Measurements from ENCODE around the gene GPR153.
"Not testable (repeated sequence)": the region's sequence is repeated elsewhere in the genome, so short reads cannot be mapped to it uniquely, and the experiment has no call there.

Gene GPR153

DNA sequence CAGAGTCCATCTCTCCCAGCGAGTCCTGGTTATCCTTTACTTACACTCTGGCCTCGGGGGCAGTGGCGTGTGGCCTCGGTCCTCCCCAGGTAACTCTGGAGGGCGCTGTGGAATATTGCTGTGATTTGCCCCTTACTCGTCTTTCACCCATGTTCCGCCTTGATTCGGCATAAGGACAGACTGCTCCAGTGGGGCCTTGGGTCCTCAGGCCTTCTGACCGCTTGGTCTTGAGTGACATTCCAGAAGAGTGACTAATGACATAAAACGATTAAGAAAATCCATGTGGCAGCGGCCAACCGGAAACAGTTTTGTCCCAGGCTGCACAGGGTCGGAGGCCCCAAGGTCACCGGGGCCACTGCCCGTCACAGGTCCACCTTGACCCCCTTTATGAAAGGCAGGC is 36.2 kb downstream of the GPR153 start:
- DNase-seq (ENCODE audit: low spot score) = no peak

DNA sequence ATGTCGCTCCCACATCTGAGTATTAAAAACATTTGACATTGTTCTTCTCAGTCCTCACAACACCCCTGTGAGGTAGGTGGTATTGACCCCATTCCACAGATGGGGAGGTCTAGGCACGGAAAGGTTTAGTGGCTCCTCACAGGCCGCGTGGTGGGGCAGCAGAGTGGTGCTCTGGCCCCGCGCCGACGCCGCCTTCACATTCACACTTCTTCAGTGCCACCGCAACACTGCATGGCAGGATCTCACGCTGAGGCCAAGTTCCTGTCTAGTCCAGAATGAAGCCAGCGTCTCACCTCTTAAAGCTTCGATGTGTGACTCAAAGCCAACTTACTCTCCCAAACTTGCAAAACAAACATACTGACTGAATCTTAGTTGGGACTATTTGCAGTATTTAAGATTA is 37.3 kb downstream of the GPR153 start:
- no peak for DNase-seq (ENCODE audit: low spot score)

DNA sequence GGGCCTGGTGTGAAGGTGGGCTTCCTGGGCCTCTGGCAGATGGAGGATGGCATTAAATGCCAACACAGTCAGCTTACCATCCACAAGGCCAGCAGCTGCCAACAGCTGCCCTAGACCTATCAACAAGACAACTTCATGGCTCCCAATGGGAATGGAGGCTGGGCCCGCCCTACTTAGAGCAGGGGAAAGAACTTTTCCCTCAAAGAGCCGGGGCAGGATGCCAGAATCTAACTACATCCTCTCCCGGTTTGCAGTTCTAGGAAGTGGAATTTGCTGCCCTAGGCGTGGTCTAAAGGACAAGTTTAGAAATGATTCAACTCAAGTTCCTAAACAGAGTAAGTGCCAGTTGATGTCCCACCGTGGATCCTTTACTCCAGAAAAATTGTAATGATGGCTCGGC is 38.3 kb downstream of the GPR153 start:
- DNase-seq (ENCODE audit: low spot score) = no peak

DNA sequence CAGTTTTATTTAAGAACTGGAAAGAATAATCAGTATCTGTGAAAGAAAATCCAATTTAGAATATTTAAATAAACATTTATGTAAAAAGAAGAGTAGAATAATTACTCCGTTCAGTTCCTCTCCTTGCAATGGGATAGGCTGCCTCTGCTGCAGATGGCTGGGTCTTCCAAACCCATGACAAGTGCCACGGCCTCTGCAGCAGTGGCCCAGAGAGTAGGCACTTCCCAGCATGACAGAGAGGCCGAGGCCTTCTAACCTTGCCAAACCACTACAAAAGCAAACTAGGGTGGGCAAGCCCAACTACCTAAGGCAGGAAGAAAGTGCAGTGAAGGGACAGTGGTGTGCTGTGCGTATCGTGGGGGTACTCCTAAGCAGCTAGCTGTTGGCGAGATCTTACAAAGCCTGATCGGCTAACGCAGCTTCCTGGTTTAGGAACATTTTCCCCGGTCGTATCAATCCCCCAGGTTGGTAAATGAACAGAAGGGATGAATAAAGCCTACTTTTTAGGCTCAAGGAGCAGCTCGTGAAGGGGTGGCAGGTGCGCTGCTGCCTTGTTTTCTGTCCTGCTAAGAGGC is 39.6 kb downstream of the GPR153 start:
- DNase-seq (ENCODE audit: low spot score) = no peak

DNA sequence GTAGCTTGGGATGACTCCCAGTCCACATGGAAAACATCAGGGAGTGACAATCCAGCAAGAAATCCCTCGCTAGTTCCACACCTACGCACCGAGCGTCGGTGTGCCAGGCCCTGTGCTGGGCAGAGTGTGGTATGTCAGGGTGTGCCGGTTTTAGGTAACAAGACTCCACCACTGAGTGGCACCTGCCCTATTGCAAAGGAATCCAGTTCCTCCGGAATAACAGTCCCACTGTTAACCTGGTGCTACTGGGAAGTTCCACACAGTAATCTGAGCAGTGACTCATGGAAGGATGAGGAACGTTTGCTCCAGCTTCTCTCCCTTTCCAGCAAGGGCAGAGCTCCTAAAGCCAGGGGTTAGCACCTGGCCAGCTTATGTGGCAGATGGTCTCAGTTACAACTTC is 40.7 kb downstream of the GPR153 start:
- no peak for DNase-seq (ENCODE audit: low spot score)

- DNase-seq (ENCODE audit: low spot score) = not testable (repeated sequence)
These were observed 41.3 kb downstream of the GPR153 start for GRCh38 chr1:6219641-6220040.

GRCh38 chr1:6218375-6219164 is 42.3 kb downstream of the GPR153 start:
- no peak for DNase-seq (ENCODE audit: low spot score)

DNA sequence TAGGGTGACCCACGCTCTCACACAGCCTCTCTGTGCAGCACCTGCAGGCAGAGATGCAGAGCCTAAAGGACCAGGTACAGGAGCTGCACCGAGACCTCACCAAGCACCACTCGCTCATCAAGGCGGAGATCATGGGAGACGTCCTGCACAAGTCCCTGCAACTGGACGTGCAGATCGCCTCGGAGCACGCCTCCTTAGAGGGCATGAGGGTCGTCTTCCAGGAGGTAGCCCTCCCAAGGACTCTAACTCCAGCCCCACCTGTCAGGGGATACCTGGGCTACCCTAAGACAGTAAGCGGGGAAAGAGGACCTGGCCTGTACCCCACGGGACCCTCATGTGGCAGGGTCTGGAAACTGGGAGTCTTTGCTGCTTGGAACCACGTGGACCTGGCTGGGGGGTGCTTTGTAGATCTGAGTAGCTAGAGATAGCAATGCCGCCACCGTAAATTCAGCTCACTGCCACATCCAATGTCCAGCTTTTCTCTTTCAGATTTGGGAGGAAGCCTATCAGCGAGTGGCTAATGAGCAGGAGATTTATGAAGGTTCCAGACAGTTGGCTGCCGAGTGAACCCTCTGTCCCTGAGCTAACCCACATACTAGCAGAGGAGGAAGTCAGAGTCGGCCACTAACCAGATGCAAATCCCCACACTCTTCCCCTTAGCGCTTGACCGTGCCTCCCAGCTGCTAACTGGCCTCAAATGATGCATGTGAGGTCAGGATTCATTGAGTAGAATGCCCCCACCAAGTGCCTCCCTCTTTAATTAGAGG is 48.5 kb downstream of the GPR153 start:
- no peak for DNase-seq (ENCODE audit: low spot score)

DNA sequence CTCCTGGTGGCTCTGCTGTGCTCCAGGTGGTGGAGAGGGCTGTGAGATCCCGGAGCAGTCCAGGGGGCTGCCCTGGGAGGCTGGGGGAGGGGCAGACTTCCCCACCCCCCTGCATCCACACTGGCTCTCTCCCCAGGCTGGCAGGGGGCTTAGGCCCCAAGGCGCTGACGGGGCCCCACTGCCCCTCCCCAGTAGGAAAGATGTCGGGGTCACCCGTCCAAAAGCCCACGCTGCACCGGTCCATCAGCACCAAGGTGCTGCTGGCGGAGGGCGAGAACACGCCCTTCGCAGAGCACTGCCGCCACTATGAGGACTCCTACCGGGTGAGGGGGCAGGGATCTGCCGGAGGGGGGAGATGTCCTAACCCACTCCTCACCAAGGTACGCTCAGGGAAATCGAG is 49.2 kb downstream of the GPR153 start:
- DNase-seq (ENCODE audit: low spot score) = no peak

- no peak for DNase-seq (ENCODE audit: low spot score)
These were observed 50.1 kb downstream of the GPR153 start for GRCh38 chr1:6210591-6211355.

DNA sequence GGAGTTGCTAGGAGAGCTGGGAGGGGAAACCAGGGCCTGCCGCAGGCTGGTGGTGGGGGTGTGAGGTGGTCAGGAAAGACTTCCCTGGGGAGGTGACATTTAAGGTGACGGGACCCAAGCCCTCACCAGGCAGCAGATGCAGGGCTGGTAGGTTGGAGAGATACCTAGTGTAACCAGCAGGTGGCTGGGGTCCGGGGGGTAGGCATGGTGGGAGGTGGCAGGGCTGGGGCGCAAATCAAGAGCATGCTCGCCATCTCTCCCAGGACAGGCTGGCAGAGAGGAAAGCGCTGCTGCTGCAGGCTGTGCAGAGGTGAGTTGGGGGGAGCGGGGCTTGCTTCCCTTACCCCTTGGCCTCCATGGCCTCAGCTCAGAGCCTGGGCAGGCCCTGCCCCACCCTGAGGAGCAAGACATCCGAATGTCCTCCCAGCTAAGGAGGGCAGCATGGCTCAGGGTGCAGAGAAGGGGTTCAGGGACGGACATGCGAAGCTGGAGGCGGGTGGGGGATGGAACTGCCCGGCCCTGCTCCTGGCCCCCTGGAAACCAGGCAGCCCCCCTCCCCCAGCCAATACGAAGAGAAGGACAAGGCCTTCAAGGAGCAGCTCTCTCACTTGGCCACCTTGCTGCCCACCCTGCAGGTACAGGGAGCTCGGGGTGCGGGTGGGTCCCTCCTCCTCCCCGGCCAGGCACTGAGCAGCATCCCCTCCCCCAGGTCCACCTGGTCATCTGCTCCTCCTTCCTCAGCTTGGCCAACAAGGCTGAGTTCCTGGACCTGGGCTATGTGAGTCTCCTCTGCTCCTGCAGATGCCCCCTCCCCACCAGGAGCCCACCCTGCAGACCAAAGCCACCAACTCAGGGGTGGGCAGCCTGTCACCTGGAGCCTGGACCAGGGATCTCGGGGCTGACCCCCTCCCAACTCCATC is 51.0 kb downstream of the GPR153 start:
- DNase-seq (ENCODE audit: low spot score) = no peak

- peak; percentile 85 for DNase-seq (ENCODE audit: low spot score)
These were observed 51.9 kb downstream of the GPR153 start for GRCh38 chr1:6208723-6209660.

- no peak for DNase-seq (ENCODE audit: low spot score)
These were observed 53.0 kb downstream of the GPR153 start for GRCh38 chr1:6207921-6208320.

- no peak for DNase-seq (ENCODE audit: low spot score)
These were observed 53.6 kb downstream of the GPR153 start for GRCh38 chr1:6207075-6207885.

DNA sequence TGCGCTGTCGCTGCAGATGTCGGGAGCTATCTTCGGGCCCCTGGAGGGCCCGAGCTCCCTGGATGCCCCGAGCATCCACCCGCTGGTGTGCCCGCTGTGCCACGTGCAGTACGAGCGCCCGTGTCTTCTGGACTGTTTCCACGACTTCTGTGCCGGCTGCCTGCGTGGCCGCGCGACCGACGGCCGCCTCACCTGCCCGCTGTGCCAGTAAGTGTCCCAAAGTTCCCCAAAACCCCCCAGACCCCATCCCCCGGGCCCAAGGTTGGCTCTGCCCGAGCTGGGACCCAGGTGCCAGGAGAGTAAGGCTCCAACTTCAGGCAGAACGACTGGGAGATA is 54.4 kb downstream of the GPR153 start:
- DNase-seq (ENCODE audit: low spot score) = no peak

DNA sequence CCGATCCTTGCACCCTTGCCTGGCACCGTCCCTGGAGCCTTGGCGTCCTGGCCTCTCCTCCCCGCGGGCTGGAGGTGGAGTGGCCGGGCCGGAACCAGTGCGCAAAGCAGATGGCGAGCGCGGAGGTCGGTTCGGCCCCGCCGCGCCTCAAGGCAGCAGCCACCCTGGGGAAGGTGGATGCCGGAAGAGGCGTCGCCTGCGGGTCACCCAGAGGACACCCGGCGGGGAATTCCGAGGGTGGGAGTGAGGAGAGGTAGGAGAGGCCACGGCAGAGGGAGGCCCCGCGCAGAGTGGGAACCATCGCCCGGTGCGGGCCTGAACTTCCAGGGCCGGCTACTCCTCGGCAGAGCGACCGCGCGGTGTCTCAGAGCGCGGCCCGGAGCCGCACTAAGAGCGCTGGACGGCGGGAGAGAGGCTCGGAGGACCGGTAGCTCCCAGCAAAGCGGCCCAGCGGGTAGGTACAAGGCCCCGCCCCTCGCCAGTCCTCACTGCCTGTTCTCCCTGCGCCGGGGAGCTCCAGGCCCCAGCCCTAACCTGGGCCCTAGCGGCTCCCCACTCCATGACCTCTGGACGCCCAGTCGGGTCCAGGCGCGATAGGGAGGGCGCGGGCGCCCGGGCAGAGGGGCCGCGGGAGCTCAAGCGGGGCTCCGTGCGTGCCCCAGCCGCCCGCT is 54.9 kb downstream of the GPR153 start, which contains the start of gene RNF207:
Gene RNF207, plus strand, starts transcription at position 271 of the 671 bp plus-strand sequence. CDS start 417 bp downstream, outside the sequence.
- DNase-seq (ENCODE audit: low spot score) = peak; percentile 75

DNA sequence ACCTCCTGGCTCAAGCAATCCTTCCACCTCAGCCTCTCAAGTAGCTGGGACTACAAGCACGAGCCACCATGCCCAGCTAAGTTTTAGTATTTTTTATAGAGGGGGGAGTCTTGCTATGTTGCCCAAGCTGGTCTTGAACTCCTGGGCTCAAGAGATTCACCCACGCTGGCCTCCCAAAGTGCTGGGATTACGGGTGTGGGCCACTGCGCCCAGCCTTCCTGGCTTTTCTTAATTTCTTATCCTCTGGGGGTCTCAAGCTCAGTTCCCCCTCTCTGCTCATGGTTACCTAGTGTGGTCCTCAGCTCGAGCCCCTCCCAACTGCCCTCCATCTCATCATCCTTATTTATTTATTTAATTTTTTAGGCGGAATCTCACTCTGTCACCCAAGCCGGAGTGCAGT is 58.6 kb downstream of the GPR153 start:
- DNase-seq (ENCODE audit: low spot score) = no peak

DNA sequence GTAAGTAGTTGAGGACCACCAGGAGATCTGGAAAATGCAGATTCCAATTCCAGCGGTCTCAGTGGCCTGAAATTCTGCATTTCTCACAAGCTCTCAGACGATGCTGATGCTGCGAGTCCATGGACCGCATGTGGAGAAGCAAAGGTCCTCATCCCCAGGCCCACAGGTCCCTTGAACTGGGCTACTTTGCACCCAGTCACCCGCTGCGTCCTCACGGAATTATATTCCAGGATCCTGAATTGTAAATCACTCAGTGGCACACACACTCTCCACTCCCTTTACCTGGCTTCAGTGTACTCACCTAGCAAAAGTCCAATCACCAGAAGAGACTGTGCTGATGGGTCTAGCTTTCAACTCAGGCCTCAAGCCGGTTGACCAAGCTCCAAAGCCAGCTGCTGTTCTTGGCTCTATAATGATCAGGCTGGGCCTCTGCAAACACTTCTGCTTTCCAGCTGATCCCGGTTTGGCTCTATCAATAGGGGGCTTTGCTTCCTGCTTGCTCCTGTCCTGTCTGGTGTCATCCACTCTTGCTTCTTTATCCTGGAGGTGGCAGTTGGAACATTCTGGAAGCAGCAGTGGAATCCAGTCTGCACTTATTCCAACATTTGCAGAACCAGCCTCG is 60.6 kb downstream of the GPR153 start:
- no peak for DNase-seq (ENCODE audit: low spot score)
